HG02571 (cell line): Measurements from ENCODE around the gene COX7B2.

ENCODE experiments used
- ATAC-seq: cut with Tn5 transposase; IDR thresholded peaks from one replicate; pipeline ENCODE4 v1.9.1; 2021; ENCODE audit warnings: mild to moderate bottlenecking, moderate library complexity; ENCODE audit not compliant: unreplicated experiment

The COX7B2 gene

DNA sequence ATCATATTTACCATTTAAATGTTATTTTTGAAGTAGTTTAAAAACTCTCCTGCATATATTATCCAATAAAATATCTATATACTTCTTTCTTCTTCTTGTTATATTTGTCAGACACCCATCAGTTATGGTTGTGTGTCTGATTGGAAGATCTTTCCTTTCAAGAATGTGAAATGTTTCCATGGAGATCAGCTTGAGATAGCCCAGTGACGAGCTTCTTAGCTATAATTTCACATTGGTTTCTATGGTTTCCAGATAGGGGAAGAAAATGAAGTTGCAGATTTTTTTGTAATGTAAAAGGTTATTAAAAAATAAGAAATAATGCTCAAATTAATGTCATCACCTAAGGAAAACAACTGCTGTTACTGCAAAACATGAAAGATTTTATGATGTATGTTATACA lies 189.0 kb downstream of the COX7B2 start:
- no peak for ATAC-seq

DNA sequence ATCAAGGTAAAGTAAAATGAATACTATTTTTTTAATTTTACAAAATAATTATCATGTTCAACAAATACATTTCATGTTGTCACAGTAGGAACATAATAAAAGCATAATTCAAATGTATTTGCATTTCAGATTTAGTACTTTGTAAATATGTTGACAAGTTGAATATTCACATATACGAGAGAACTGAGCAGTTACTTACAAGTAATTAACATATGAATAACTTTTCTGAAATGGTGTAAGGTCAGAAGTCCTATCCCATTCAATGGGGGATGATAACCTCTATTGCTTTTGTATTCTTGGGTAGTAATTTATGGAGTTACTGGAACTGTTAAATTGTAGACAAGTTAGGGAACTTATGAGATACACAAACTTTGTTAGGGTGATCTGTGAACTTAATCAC lies 191.1 kb downstream of the COX7B2 start:
- ATAC-seq = no peak

GRCh38 chr4:46715468-46715867 lies 193.6 kb downstream of the COX7B2 start:
- ATAC-seq = no peak

- ATAC-seq = no peak
These were observed 210.2 kb downstream of the COX7B2 start for GRCh38 chr4:46698891-46699290.
